ENCODE measurements around the gene CHN2.

DNA sequence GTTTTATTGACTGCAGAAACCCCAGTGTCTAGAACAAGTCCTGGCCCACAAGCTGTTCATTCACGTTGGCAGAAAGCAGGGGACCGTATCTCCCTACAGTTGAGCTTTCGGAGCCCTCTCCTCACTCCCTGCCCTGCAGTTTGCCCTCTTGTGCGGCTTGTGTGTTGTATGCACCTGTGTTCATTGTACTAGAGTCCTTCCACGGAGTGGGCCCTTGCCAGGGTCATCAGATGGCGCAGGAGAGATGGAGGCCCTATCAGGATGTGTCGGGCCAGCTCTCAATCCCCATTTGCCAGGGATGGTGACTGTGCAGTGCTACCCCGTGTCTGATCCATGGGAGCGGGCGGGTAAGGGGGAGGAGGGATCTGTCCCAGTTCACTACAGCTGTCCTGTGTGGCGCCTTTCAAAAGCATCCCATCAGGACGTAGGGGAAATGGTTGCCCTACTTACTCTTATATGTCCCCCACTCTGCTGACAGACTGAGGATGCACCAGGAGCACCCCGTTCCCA, 291.7 kb downstream of the CHN2 start:
- TF ChIP-seq, protein P1, sequence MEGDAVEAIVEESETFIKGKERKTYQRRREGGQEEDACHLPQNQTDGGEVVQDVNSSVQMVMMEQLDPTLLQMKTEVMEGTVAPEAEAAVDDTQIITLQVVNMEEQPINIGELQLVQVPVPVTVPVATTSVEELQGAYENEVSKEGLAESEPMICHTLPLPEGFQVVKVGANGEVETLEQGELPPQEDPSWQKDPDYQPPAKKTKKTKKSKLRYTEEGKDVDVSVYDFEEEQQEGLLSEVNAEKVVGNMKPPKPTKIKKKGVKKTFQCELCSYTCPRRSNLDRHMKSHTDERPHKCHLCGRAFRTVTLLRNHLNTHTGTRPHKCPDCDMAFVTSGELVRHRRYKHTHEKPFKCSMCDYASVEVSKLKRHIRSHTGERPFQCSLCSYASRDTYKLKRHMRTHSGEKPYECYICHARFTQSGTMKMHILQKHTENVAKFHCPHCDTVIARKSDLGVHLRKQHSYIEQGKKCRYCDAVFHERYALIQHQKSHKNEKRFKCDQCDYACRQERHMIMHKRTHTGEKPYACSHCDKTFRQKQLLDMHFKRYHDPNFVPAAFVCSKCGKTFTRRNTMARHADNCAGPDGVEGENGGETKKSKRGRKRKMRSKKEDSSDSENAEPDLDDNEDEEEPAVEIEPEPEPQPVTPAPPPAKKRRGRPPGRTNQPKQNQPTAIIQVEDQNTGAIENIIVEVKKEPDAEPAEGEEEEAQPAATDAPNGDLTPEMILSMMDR (conservative IDR thresholded peaks at IDR 0.05; ENCODE audit: low read depth, low read length): no peak
- TF ChIP-seq EZH2phosphoT487 (IDR thresholded peaks at IDR 0.05; ENCODE audit: borderline replicate concordance, low read length): no peak
- no peak for TF ChIP-seq EZH2 (IDR thresholded peaks at IDR 0.05; ENCODE audit: low read length, unreplicated experiment)
